Activated gamma-delta T cell treated with Interleukin-2 at 50 U/mL for 16 hours (primary cell): ENCODE measurements around the gene MACROD2.

ENCODE experiments used
- DNase-seq: peaks from one replicate; pipeline ENCODE4 v3.0.0-alpha.2; 2020

The MACROD2 gene

DNA sequence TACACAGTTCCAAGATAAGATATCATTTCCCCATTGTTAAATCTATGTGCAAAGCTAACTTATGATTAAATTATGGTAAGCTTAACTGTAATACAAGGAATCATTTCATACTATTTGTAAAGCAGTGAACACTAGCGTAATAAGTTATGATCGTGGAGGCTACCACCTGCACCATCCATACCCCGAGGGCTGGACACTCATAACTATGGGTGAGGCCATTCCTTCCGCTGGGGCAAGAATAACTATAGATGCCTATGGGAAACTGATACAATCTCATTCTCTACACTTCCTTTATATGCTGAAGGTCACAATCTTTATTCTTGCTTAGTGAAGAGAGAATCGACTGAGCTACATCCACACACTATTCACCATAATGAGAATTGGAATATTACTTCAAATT lies 1258.1 kb downstream of the MACROD2 start:
- DNase-seq: no peak

DNA sequence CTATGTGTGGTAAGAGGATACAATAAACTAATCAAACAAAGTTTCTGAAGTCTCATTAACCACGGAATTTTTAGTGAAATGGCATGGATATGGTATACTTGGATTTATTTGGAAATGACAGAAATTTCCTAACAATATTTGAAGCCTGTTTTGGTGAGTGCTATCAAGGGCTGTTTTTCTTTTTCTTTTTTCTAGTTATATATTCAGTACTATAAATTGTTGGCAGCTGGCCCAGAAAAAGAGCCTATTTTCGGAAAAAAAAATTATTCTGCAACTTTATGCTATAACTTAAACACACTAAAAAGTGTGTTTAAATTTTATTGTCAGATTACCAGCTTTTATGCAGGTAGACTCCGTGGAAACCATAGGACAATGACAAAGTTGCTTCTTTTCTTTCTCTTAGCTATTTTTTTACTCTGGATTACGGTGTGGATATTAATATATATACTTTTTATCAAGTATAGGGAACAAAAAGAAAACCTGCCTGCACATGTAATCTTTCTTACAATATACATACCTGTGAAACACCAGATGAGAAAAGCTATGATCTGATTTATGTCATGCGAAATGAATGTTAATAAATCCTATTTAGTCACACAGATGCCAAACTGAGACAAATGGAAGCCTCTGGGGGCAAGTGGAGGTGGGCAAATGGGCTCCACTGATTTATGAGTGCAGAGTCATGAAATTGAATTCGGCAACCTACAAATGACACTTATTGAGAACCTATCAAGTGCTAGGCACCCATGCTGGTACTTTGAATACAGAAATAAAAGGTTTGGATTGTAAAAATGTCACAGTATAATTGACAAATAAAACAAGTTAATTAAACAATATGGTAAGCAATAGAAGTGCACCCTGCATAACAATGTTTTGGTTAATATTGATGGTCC lies 1261.6 kb downstream of the MACROD2 start:
- no peak for DNase-seq

DNA sequence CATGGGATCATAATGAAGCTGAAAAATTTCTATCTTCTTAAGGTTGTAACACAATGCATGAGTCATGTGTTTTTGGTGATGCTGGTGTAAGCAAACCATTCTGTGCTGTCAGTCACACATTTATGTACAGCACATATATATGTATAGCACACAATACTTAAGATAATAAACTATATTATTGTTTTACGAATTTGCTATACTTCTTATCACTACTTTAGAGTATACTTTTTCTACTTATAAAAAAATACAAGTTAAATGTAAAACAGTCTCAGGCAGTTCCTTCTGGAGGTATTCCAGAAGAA lies 1262.2 kb downstream of the MACROD2 start:
- DNase-seq: no peak

DNA sequence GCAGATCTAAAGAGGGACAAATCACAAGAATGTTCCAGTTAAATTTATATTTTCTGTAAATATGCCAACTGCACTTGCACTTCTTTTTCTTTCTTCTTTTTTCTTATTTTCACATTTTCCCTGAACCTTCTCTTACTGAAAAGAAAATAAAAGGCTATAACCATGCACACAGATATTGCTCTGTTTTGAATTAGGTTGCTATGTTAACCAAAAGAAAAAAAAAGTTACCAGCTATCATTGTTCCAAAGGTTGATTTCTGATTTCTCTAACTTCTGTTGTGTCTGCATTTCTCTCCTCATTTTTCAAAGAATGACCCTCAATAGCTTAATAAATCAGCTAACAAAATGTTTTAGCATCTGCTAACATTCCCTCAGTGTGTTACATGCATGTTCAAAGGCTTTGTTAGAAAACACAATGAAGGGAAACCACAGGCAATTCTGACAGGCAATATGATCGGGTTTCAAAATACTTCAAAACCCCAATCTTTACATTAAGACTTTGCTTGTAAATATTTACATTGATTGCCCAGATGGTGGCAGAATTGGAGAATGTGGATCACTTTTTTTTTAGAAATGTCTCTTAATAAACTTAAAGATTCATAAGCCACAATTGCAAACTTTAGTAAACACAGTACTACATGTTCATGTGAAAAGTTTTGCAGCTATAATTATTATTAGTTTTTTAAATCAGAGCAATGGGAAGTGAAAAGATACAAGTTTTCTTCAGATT lies 1270.4 kb downstream of the MACROD2 start:
- no peak for DNase-seq

DNA sequence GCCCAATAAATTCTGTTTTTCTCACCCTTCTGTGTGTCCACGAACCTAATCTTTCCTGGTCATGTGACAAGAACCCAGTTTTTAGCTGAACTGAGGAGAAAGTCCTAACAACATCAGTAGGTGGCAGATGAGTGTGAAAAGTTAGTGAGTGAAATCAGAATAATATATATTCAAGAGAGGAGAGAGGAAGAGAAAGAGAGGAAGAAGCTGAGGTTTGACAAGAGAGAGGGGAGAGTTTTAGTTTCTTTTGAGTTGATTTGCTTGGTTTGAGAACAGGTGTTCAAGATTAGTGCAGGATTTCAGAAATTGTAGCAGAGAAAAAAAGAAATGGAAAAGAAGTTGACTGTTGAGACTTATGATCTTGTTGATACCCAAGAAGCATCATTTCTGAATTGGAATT lies 1272.6 kb downstream of the MACROD2 start:
- no peak for DNase-seq

DNA sequence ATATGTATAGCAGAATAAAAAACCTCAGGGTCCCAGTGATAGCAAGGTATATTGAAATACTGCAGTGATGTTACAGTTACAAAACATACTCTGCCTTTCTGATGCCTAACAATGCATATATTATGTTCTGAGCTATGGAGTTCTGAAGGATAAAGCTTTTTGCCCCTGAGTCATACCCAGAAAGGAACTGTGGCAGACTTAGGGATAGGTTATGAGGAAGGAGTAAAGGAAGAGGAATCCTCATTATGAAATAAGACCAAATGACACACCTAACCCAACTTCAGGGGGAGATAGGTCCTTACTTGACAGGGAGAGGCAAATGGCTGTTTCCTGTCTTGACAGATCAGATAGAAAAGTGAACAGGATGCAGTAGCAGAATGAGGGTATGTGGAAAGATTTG lies 1282.7 kb downstream of the MACROD2 start:
- DNase-seq: no peak

DNA sequence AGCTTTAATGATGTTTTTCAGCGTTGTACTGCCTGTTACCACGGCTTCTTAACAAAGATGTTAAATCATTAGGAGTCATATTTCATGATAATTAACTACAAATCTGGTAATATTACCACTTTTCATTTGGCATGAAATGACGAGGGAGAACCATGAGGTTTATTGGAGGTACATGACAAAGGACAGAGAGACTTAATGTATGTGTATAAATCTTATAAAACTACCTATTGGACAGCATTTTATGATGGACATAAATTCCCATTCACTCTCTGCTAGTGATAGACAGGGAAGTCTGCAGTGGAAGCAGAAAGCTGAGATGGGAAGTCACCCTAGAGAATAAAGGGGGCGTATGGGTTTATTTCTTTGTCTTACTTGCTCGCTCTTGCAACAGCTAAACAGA lies 1292.0 kb downstream of the MACROD2 start:
- DNase-seq: no peak

DNA sequence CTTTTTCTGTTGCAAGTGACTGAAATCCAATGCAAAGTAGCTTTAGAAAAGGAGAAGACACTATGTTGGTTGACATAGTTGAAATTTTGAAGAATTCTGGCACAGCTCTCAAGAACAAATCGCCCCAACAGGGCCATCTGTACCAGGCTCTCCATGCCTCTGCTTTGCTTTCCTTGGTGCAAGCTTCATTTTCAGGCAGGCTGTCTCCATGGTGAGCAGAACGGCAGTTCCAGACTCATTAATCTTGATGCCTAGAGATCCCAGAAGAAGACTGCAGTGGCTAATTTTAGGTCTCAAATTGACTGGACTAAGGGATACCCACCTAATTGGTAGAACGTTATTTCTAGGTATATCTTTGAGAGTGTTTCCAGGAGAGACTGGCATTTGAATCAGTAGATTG lies 1292.8 kb downstream of the MACROD2 start:
- no peak for DNase-seq

DNA sequence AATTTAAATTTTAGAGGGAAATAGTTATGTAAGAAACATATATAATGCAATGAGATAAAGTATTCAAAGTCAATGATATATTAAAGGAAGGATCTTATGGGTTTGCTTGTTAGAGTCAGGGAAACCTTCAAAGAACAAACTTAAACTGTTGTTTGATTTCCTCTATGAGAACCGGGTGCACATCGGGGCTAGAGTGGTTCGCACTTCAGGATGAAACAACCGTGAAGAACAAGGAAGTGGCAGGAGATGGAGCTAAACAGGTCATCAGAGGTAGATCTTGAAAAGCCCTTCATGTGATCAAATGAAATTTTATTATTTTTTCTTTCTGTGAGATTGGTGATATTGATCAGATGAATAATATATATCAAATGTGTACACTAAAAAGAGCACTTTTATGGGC lies 1294.0 kb downstream of the MACROD2 start:
- DNase-seq: no peak

DNA sequence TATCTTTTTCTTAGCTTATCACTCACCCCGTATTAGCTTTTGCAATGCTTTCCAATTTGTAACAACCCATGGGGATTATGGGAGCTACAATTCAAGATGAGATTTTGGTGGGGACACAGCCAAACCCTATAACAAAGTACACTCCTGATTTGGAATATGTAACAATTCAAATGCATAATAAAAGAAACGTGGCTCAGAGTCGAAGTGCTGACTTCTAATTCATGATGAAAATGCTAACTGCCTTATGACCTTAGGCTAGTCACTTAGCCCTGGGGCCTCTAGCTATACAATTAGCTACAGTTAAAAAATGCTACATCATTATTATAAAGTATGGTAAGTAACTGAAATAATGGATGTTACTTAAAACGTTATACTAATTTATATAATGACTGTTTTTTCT lies 1297.1 kb downstream of the MACROD2 start:
- DNase-seq: no peak

DNA sequence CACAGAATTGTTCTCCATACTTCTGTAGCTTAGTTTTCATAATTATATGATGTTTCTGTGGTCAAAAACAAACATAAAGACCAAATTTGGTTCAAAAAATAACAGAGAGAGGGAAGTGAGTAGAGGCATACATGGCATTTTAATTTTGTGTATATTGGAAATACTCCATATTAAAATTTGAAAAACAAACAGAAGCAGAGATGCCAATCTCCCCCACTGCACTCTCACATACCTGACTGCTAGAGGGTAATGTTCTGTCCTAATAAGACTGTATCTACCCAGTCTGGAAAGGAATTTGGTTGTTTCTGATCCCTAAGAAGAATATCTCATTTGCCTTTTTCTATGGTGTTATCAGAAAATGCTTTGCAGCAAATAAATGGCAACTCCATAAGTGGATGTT lies 1301.1 kb downstream of the MACROD2 start:
- DNase-seq: no peak

DNA sequence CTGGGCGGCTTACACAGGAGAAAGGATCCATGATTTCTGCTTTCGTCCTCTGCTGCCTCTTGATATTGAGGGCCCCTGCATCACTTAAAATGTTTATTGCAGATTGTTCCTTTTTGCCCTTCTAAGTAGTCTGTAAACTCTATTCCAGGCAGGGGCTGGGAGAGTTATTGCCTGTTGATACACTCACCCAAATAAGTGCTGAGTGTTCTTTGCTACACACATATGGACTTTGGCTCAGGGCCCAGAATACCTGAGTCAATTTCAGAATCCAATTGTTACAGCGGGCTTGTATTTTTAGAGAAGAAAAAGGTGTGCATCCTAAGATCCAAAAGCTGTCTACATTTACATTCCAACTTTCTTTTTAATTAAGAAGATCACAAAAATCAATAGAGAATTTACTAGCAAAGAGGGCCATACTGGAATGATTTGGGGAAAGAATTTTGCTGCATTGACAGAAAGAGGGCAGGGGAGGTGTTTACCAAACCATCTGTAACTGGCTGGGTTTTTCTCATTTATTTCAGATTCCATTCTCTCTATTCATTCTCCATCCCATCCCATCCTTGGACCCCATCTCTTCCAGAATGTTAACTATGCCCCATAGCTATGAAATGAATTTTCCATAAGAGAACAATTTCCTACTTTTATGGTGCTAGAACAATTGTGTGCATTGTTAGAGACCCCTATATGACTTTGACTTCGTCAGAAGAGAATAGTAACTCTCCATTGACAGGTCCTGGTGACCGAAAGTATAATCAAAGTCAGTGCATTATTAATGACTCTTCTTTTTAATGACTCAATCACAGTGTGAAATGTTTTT lies 1302.0 kb downstream of the MACROD2 start:
- no peak for DNase-seq

DNA sequence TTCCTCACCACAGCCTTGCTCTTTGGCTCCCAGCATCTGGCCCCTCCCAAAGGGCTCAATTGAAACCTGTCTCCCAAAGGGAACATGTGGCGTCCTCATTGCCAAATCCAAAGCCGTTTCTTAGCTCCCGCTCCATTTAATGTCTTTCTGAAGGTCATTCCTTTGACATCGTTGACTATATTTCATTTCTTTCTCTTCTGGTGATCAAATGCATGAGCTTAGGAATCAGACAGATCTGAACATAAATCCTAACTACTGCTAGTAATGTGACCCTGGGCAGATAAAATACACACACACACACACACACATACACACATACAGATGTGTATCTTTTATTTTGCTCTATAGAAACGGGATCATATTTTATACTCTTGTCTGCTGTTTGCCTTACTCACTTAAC lies 1306.8 kb downstream of the MACROD2 start:
- no peak for DNase-seq

DNA sequence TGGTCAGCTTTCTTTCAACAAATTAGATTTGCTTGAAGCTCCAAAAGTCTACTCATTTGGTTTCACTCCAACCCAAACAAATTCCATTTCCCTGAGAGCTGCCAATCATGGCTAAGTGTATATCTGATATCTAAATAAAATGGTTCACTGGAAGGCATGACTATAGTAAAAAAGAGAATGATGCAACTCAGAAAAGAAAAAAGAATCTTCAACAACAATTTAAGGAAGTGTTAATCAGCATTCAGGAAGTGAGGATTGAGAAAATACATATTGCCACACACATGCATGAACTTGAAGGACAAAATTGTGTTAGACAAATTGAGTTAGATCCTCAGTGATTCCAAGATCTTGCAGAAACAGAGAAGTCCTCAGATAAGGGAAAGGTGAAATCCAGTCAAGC lies 1315.0 kb downstream of the MACROD2 start:
- no peak for DNase-seq

DNA sequence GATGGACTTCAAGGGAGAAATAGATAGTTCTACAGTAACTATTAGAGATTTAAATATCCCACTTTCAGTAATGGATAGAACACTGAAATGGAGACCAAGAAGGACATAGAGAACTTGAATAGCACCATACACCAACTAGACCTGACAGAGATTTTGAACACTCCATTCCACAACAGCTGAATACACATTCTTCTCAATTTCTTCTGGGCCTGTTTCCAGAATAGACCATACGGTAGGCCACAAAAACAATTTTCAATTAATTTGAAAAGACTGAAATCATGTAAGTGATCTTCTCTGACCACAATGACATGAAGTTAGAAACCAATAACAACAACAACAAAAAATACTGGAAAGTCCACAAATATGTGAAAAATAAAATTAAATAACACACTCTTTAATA lies 1321.2 kb downstream of the MACROD2 start:
- DNase-seq: no peak

DNA sequence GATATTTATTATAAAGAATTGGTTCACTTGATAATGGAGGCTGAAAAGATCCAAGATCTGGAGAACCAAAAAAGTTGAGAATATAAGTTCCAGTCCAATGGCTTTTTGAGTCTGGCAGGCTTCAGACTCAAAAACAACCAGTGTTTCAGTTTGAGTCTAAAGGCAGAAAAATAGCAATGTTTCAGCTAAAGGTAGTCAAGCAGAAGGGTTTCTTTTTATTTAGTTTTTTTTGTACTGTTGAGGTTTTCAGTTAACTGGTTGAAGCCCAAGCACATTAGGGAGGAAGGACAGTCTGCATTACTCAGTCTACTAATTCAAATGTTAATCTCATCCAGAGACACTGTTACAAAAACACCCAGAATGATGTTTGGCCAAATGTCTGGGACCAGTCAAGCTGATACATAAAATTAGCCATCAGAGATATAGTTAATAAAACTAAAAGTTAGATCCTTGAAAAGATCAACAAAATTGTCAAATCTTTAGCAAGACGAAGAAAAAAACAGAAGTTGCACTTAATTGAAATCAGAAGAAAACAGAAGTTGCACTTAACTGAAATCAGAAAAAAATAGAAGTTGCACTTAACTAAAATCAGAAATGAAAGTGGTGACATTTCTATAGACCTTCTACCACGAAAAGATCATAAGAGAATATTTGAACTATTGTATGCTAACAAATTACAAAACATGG lies 1322.4 kb downstream of the MACROD2 start:
- DNase-seq: no peak

DNA sequence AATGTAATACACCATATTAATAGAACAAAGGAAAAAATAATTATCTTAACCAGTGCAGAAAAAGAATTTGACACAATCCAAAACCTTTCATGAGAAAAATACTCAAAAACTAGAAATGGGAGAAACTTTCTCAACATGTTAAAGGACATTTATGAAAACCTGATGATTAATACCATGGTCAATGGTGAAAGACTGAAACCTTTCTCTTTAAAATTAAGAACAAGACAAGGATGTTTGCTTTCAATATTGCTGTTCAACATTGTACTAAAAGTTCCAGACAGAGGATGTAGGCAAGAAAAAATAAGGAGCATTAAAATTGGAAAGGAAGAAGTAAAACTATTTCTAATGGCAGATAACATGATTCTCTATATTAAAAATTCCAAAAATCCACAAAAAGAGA lies 1323.4 kb downstream of the MACROD2 start:
- DNase-seq: no peak

DNA sequence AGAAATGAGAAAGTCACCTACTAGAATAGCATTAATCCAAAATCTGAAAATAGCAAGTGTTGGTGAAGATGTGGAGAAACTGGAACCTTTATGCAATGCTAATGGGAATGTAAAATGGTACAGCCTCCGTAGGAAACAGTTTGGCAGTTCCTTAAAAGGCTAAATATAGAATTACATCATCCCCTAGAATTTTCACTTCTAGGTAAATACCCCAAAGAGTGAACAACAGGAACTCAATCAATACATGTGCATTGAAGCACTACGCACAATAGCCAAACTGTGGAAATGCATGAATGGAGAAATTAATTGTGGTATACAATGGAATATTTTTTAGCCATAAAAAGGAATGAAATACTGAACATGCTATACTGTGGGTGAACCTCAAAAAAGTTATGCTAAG lies 1324.1 kb downstream of the MACROD2 start:
- DNase-seq: no peak

DNA sequence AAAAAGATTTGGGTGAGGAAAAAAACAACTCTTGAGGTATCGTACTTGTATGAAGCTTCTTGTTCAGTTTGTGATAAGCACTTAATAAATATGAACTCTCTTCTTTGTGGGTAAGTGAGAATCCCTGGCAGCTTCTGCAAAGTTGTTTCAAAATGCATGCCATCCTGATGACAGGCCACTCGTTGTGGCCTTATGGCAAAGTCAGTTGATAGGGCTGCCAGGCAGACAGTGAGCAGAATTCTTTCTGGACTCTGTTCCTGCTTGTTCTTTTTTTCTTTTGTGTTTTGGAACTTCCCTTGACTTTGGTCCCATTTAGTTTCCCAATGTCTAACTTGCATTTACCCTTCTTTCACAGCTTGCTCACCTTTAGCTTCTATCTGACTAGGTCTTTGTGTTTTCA lies 1325.6 kb downstream of the MACROD2 start:
- no peak for DNase-seq

DNA sequence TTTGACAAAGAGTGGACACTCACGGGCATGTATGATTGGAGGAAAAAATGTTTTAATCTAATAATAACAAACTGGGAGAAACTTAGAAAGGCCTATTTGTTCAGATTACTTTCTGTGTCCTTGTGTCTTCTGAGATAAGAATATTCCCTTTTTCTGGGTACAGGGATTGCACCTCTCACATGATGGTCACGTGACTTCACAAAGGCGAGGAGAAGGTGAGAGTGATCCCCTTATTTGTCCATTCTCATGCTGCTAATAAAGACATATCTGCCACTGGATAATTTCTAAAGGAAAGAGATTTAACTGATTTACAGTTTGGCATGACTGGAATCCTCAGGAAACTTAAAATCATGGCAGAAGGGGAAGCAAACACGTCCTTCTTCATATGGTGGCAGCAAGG lies 1331.8 kb downstream of the MACROD2 start:
- DNase-seq: no peak

DNA sequence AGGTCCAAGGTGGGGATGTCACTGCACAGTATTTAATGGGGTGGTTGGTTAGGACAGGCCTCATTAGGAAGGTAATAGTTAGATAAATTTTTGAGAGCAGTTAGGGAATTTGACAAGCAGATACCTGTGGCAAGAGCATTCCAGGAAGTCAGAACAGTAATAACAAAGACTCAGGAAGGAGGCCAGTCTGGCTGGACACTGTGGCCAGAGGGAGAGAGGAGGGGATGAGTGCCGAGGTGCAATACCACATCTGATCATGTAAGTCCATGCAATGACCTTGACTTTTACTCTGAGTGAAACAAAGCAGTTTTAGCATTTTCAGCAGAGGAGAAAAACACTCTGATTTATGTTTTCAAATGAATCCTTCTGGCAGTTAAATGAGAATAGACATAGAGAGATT lies 1332.8 kb downstream of the MACROD2 start:
- no peak for DNase-seq

DNA sequence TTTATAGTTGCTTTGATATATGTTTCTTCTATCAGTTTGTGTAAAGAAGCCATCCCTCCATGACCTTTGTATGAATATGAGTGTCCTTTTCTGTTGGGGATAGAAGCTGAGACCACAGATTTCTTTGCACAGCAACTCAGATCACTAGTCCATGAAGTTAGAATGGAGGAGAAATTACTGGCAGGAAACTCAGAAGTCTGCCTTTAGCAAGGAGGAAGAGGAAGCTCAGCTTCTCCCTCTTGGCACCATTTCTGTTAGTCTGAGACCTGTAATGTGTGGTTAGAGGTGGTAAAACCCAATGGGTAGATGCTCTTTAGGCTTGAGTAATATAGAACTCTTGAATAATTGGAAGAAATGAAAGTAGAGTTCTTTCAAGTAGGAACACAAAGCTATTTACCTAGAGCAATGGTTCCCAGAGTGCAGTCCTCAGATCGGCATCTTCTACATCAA lies 1337.4 kb downstream of the MACROD2 start:
- no peak for DNase-seq

DNA sequence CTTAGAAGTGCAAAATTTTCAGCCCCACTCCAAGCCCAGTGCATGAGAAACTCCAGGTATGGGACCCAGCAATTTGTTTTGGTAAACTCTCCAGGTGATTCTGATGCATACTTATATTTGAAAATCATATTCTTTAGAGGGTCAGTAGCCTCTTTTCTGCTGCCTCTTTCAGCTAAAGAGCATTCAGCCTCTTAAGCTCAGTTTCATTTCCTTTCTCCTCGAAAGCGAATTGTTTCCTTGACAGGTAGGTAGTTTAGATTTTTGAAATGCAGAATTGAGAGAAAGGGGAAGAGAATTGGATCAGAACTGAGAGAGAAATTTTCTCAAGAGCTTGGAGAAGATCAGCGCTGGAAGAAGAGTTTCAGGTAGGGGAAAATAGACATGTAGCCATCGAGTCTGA lies 1337.9 kb downstream of the MACROD2 start:
- no peak for DNase-seq
